Jurkat, Clone E6-1 (cell line): Measurements from ENCODE around the gene CDKL4.
"Not testable (repeated sequence)": the region's sequence is repeated elsewhere in the genome, so short reads cannot be mapped to it uniquely, and the experiment has no call there.

Experiments
- DNase-seq: peaks from one replicate; pipeline ENCODE4 v3.0.0-alpha.2; 2011; ENCODE audit warnings: low read depth, low spot score
- H3K4me3 ChIP-seq: 2 replicates; pipeline ENCODE4 v1.5.1; 2011; ENCODE audit warnings: mild to moderate bottlenecking, low read length, control low read depth, moderate library complexity

Gene CDKL4

GRCh38 chr2:39152504-39152903, 91.3 kb downstream of the CDKL4 start:
- H3K4me3 ChIP-seq = no peak overlapping the region
- DNase-seq = no peak

- DNase-seq = no peak
- H3K4me3 ChIP-seq = no peak overlapping the region
Measured at GRCh38 chr2:39150890-39151497, 92.8 kb downstream of the CDKL4 start.

GRCh38 chr2:39150102-39150562, 93.6 kb downstream of the CDKL4 start:
- no peak overlapping the region for H3K4me3 ChIP-seq
- no peak for DNase-seq

- DNase-seq = no peak
- no peak overlapping the region for H3K4me3 ChIP-seq
Measured at GRCh38 chr2:39146630-39147029, 97.1 kb downstream of the CDKL4 start.

GRCh38 chr2:39145906-39146421, 97.8 kb downstream of the CDKL4 start:
- DNase-seq = no peak
- no peak overlapping the region for H3K4me3 ChIP-seq

GRCh38 chr2:39144416-39144815, 99.4 kb downstream of the CDKL4 start:
- no peak for DNase-seq
- H3K4me3 ChIP-seq = no peak overlapping the region

- no peak overlapping the region for H3K4me3 ChIP-seq
- no peak for DNase-seq
Measured at GRCh38 chr2:39142904-39143605, 100.7 kb downstream of the CDKL4 start.

GRCh38 chr2:39141334-39142271, 102.2 kb downstream of the CDKL4 start:
- H3K4me3 ChIP-seq = no peak overlapping the region
- DNase-seq = no peak

GRCh38 chr2:39140948-39141333, 102.8 kb downstream of the CDKL4 start:
- not testable (repeated sequence) for H3K4me3 ChIP-seq, DNase-seq

GRCh38 chr2:39140322-39140847, 103.4 kb downstream of the CDKL4 start:
- no peak overlapping the region for H3K4me3 ChIP-seq
- no peak for DNase-seq

GRCh38 chr2:39139511-39140237, 104.1 kb downstream of the CDKL4 start:
- no peak for DNase-seq
- H3K4me3 ChIP-seq = no peak overlapping the region

- DNase-seq = no peak
Measured at GRCh38 chr2:39138837-39139211, 104.9 kb downstream of the CDKL4 start.

GRCh38 chr2:39138187-39138836, 105.5 kb downstream of the CDKL4 start:
- DNase-seq, H3K4me3 ChIP-seq: not testable (repeated sequence)

More at GRCh38 chr2:39138837-39139211, 104.9 kb downstream of the CDKL4 start:
- H3K4me3 ChIP-seq = no peak overlapping the region

GRCh38 chr2:39136799-39137198, 107.0 kb downstream of the CDKL4 start:
- no peak for DNase-seq
- no peak overlapping the region for H3K4me3 ChIP-seq

- no peak for DNase-seq
- H3K4me3 ChIP-seq = no peak overlapping the region
Measured at GRCh38 chr2:39135690-39136259, 108.0 kb downstream of the CDKL4 start.

- no peak overlapping the region for H3K4me3 ChIP-seq
- no peak for DNase-seq
Measured at GRCh38 chr2:39133215-39133851, 110.4 kb downstream of the CDKL4 start.

GRCh38 chr2:39128919-39129391, 114.8 kb downstream of the CDKL4 start:
- no peak for DNase-seq
- H3K4me3 ChIP-seq = no peak overlapping the region
